Stimulated activated CD4-positive, alpha-beta T cell treated with anti-CD3 and anti-CD28 coated beads, Interleukin-1b, Interleukin-23, amount 100 ng/mL, for 48 hours (primary cell): ENCODE results near the gene EPHA1.

Experiments used
- DNase-seq: peaks from one replicate; pipeline ENCODE4 v3.0.0-alpha.2; 2020

The EPHA1 gene

GRCh38 chr7:143408686-143409561 is at the start of gene EPHA1:
Gene EPHA1, minus strand, starts transcription at chr7:143408856. Its CDS starts 51 bp downstream, at chr7:143408805.
- DNase-seq, result no peak

DNA sequence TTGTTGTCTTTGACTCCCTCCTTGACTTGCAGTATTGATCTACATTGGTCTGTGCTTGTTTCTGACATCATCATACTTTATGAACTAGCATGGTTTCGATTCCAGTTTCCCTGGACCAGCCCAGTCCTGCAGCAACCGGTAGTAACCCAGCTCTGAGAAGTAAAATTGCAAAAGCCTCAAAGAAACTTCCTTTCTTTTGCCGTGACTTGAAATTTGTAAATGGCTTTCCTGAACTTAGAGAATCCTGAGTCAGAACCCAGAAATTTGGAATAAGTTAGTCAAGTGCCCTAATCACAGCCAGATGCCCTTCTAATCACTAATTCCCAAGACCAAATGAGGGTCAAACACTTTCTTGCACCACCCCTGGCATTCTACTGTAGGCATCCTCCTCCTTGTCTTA is 49.6 kb upstream of the EPHA1 start:
- DNase-seq, result no peak

DNA sequence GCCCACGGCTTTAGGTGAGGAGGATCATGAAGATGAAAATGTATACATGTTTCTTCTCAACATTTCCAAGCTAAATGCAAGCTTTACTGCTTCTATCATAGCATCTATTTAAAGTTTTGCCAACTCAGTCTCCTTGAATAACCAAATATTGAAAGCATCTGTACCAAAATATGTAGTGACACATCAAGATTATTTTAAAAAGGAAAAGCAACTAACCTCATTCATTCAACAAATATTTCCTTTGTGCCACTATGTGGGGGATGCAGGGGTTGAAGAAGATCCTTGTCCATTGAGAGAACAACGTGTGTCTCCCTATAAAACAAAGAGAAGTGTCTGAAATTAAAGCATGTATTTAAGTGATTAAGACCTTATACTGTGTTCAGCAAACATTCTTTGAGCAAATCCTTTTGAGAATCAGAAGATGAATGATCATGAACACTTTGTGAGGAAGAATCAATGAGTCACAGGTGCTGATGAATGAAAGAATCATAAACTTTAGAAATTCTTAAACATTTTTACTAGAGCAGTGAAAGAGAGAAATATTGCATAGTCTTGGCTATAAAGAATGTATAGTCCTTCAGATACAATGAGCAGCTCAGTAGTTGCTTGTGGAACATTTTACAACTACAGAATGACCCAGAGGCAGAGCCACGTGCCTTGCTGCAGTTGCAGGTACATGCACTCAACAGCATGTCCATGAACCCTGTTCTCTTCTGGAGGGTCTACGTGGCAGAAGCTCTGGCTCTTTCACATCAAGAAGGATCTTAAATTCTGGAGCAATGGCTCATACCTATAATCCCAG is 48.5 kb upstream of the EPHA1 start:
- DNase-seq, result no peak

GRCh38 chr7:143455942-143456341 is 47.3 kb upstream of the EPHA1 start:
- DNase-seq, result no peak

- no peak for DNase-seq
These were observed 46.8 kb upstream of the EPHA1 start for GRCh38 chr7:143455491-143455890.

GRCh38 chr7:143454091-143454680 is 45.5 kb upstream of the EPHA1 start:
- DNase-seq, result no peak

DNA sequence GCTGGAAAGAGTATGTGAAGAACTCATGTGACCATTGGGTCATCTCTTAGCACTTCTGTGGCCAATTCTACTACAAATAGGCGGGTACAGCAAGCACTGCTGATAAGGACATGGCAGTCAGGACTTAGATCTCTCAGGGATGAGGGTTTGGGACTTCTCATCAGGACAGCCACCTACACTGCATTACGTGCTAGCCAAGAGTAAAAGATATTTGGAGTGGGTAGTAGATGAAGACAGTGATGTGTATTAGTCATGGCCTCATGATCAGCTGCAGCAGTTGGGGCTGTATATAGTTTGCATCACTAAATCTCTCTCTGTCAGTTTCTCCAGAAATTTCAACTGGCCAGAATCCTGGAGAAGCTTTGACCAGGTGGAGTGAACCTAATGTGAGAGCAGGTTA is 43.8 kb upstream of the EPHA1 start:
- no peak for DNase-seq

DNA sequence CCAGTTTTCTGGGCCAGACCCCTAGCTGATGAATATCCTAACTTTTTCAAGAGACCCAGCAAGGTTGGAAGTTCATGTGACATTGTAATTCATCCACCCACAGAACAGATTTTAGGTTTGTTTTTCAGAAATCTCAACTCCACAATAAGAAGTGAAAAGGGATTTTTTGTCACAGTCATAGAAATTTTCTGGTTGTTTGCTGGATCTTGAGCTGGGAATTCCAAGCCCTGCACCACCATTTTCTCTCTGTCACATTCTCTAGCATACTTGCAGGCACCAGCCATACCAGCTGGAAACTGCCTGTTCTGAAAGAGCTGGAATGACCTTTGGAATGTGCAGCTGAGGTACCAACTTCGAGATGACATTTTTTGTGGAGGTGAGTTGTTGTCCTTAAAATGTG is 43.1 kb upstream of the EPHA1 start:
- DNase-seq, result no peak

- DNase-seq, result no peak
These were observed 42.5 kb upstream of the EPHA1 start for GRCh38 chr7:143451122-143451521.

DNA sequence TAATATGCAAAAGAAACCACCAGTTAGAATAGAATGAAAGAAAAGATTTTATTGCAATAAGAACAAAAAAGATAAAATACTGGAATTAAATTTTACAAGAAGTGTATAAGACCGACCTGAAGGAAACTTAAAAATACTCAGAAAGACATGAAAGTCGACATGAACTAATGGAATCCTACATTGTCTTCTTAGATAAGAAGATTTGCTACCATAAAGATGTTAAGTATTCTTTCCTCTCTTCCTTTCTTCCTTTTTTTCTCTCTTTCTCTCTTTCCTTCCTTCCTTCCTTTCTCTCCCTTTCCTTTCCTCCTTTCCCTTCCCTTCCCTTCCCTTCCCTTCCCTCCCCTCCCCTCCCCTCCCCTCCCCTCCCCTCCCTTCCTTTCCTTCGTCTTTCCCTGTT is 41.1 kb upstream of the EPHA1 start:
- DNase-seq, result no peak

GRCh38 chr7:143448429-143448828 is 39.8 kb upstream of the EPHA1 start:
- no peak for DNase-seq

DNA sequence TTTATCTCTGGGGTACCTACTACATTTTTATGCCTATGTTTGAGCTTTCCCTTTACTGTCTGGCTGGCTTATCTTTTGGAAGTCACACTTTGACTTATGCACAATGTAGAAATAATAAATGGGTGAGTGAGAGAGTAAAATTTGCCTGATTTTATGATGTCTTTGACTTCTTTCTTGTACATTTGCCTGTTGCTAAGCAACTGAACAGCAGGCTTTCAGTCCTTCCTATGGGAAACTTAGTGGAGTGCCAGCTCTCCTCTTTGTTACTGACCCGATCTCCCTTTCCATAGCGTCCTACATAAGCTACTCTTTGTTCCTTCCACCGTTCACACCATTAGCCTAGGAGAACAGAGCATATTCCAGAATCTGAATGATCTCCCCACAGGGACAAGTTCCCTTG is 38.8 kb upstream of the EPHA1 start:
- DNase-seq, result no peak

DNA sequence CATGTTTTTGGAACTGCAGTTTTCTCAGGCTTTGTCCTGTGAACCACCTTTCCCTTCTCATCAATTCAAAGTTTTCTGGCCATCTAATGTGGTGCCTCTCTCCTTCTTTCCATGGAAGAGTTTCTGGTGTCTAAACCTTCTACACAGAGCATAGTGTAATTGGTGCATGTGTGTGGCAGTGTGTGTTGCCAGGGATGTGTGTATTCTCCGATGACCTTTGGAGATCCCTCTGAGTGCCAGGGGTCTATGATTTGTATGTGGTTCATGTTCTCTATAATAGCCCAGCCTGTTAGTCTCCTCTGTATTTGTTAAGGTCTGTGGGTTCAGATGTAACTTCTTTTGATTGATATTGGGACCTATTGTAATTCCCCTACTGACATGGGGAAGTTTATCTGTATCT is 36.1 kb upstream of the EPHA1 start:
- no peak for DNase-seq

GRCh38 chr7:143444063-143444782 is 35.6 kb upstream of the EPHA1 start:
- no peak for DNase-seq

- no peak for DNase-seq
These were observed 34.5 kb upstream of the EPHA1 start, which contains the start of gene TAS2R60 for GRCh38 chr7:143443153-143443552. Gene TAS2R60, plus strand, starts transcription at chr7:143443453. Its CDS starts 0 bp downstream, at chr7:143443453.

- no peak for DNase-seq
These were observed 31.2 kb upstream of the EPHA1 start for GRCh38 chr7:143439866-143440265.

- DNase-seq, result no peak
These were observed 28.9 kb upstream of the EPHA1 start for GRCh38 chr7:143437578-143437977.

- DNase-seq, result no peak
These were observed 27.8 kb upstream of the EPHA1 start for GRCh38 chr7:143436325-143436946.

- DNase-seq, result no peak
These were observed 26.6 kb upstream of the EPHA1 start for GRCh38 chr7:143435266-143435665.

DNA sequence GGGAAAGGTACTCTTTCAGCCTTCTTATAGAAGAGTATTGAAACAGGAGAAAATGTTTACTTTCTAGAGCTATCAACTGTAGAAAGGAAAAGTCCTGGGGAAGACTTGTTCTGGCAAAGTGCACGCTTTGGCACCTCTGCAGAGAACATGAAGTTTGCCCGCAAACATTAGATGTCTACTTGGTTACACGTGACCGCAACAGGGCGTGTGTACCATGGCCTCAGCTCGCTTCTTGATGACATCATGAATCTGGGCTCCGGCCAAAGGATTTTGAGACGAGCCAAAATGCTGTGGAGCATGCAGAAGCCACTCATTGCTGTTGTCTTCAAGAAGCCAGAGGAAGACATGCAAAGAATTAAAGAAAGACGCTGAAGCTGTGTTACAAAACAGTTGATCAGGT is 26.0 kb upstream of the EPHA1 start:
- no peak for DNase-seq

- DNase-seq, result no peak
These were observed 25.1 kb upstream of the EPHA1 start for GRCh38 chr7:143433759-143434158.

- DNase-seq, result no peak
These were observed 22.5 kb upstream of the EPHA1 start for GRCh38 chr7:143431109-143431508.
